GM19238 (cell line): ENCODE results near the gene TROAP.
"Not testable (repeated sequence)": the region's sequence is repeated elsewhere in the genome, so short reads cannot be mapped to it uniquely, and the experiment has no call there.

Experiments used
- DNase-seq: peaks from one replicate; pipeline ENCODE4 v3.0.0; 2011; ENCODE audit warnings: low spot score; ENCODE audit not compliant: insufficient read length

Gene TROAP

DNA sequence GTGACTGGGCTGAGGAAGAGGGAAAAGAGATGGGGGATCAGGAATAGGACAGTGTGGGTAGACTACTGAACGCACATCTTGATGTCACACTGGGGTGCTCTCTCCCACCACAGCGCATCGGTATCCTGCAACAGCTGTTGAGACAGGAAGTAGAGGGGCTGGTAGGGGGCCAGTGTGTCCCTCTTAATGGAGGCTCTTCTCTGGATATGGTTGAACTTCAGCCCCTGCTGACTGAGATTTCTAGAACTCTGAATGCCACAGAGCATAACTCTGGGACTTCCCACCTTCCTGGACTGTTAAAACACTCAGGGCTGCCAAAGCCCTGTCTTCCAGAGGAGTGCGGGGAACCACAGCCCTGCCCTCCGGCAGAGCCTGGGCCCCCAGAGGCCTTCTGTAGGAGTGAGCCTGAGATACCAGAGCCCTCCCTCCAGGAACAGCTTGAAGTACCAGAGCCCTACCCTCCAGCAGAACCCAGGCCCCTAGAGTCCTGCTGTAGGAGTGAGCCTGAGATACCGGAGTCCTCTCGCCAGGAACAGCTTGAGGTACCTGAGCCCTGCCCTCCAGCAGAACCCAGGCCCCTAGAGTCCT is 7.1 kb downstream of the TROAP start:
- DNase-seq, result no peak

DNA sequence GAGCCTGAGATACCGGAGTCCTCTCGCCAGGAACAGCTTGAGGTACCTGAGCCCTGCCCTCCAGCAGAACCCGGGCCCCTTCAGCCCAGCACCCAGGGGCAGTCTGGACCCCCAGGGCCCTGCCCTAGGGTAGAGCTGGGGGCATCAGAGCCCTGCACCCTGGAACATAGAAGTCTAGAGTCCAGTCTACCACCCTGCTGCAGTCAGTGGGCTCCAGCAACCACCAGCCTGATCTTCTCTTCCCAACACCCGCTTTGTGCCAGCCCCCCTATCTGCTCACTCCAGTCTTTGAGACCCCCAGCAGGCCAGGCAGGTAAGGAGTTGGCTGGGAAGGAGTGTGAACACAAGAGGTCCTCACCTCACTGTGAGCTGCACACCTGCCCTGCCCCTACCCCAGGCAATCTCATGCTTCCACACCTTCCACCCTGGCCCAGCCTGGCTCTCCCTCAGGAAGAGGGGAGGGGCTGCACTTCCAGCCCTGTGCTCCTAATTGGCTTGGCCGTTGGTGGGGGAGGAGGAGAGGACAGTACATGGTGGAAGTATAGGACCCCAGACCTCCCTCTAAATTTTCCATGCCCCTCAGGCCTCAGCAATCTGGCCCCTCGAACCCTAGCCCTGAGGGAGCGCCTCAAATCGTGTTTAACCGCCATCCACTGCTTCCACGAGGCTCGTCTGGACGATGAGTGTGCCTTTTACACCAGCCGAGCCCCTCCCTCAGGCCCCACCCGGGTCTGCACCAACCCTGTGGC is 7.8 kb downstream of the TROAP start:
- no peak for DNase-seq

DNA sequence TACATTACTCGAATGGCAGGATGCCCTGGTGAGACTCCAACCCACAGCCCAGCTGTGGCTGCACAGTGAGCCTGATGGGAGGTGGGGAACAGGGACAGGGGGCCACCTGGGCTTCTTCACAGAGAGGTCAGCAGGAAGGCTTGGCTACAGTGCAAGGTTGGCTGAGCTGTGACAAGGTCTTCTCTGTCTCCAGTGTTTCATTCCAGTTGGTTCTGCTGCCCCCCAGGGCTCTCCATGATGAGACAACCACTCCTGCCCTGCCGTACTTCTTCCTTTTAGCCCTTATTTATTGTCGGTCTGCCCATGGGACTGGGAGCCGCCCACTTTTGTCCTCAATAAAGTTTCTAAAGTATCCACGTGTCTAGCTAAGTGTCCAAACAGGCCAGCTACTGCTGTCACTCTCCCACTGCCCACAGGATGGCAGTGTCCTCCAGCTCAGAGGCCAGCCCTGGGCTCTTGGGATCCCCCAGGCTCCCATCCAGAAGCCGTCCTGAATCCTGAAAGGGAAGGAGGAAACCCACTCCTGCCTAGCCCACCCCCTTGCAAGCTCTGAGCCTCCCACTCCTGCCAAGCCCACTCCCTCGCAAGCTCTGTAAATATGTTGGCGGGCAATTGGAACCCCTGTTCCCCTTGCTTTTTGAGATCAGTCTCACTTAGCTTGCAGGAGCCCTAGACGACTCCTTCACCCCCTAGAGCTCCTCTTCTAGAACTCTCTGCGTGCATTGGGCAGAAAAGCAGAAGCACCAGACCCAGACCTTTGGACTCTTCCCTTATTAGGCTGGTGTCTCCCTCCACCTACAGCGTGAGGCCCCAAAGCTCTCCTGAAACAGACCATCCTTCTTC is 8.5 kb downstream of the TROAP start:
- DNase-seq, result no peak

DNA sequence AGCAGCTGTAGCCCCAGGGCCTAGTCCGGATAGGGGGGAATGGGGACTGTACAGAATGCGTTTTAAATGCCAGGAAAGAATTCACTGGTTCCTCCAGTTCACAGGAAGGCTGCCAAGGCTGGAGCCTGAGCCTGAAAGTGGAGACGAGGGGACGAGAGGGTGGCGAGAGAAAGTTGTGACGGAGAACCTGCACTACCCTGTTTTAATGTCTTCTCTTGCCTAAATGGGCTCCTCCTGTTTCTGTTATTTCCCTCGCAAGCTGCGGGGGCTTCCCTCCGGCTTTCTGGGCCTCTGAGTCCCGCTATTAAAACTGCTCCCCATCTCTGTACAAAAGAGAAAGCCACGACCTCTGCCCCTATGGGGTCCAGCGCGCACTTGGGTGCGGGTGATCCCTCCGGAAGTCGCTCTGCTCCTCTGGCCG is 9.4 kb downstream of the TROAP start:
- DNase-seq, result no peak

DNA sequence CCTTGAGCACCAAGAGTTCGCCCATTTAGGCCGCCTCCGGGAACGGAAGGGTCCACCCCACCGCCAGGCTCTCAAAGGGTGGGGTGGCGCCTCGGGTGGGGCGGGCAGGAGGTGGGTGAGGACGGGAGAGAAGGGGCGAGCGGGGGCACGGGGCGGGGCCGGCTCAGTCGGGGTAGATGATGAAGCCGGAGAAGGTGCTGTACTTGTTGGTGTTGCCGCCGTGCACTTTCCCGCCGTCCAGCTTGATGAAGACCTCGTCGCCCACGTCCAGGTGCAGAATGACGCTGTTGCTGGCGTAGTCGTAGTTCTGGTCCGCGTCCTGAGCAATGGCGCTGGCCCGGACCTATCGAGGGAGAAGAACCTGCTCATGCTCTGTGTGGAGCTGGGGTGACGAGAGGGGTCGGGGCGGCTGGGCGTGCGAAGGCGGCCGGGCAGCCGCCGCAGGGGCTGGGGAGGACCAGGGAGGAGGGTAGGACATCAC is 9.9 kb downstream of the TROAP start:
- DNase-seq, result no peak

GRCh38 chr12:49333778-49334177 is 10.7 kb downstream of the TROAP start:
- DNase-seq, result not testable (repeated sequence)

- DNase-seq, result no peak
Observed at GRCh38 chr12:49334226-49334625, 11.2 kb downstream of the TROAP start.

GRCh38 chr12:49334681-49335080 is 11.6 kb downstream of the TROAP start:
- no peak for DNase-seq

DNA sequence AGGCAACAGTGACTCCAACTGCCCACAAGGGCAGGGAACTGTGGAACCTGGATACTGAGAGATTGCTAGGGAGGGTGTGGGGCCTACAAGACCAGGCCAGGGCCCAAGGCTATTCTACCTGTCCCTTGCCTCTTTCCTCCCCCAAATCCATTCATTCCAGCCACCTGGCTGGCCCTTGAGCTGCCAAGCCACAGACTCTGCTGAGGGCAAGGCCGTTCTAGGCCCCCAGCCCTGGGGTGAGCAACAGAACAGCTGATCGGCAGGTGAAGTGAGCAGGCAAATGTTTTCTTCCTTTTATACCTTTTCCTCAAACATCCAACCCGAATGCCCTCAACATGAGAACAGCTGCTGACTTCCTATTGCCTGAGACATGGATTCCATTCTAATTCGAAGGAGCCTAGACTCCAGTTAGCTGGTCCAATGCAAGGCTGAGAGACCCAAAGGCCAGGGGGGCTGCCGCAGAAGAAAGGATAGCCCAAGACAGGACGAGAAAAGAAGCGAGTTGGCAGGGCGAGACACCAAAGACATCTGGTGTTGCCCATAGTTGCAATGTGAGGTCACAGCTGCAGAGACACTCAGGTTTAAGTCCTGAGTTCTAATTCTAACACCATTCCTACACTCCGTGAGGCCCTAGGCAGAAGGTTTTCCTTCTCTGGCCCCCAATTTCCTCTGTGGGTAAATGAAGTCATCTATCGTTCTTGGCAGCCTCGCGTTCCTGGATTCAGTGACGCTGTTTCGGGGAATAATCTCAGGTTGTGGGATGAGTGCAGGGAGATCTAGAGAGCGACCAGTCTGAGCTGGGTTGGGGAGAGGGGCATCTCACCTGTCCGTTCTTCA is 12.3 kb downstream of the TROAP start:
- DNase-seq, result no peak

GRCh38 chr12:49335955-49336644 is 13.0 kb downstream of the TROAP start:
- DNase-seq, result no peak

DNA sequence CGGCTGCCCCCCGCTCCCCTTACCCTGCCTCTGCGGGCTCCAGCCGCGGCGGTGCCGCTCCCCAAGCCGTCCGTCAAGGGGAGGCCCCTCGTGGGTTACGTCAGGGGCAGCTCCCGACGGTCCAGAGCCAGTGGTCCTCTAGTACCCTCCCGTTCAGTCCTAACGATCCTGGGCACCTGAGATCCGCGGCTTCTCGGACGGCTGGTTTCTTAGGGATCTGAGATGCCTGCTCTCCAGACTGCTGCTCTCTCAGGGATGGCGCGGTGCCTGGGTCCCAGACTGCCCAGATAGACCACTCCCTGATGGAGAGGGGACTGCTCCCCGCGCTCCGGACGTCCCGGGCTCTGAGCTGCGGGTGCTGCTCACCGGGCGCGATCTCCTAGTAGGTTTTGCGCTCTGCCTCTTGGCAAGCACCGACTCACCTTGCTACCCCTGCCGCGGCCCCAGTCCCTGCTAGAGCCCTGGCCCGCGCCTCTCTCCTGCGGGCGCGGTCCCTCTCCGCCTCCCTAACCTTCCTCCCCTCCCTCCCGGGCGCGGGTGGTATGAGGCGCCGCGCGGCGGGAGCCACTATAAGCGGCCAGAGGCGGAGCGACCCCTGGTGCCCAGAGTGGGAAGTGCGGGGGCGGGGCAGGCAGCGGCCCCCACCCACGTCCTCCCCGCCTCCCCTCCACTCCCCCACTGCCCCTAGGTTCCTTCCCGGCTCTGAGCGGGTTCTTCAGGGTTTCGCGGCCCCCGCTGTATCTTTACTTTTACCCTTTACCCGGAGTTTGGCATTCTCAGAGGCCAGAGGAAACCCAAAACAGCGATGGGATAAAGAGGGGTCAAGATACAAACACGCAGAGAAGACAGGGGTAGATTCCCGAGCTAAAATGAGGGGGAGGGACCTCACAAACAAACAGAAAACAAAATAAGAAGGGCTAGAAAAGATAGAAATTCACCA is 13.9 kb downstream of the TROAP start, which contains the start of gene C1QL4:
TSS of gene C1QL4 (minus strand) at position 544 of the 940 bp plus-strand sequence. CDS start 711 bp downstream, outside the sequence.
- peak; percentile 88 for DNase-seq

DNA sequence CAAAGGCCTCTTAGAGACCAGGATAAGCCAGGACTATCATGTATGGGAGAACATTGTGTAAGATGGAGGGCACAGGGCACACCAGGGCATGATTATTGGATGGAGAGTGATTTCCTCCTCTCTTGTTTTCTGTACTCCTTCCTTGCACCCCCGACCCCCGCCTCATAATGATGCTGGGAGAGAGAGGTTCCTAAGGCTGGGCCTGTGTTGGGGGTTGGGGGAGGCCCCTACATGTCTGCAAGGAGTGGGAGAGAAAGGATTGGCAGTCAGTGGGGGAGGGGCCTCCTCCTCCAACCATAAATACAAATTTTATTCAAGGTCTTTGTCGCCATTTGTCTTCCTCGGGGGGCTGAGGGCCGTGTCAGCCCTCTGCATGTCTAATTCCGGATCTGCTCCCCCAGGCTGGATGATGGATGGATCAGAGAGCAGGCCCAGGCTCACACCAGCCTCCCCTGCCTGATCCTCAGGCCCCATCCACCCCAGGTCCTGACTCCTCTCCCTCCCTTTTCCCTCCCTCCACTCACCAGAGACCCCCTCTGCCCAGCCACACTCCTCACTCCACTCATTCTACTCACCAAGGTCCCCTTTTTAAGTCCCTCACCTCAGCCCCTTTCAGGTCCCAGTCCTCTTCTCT is 15.9 kb downstream of the TROAP start:
- DNase-seq, result no peak

DNA sequence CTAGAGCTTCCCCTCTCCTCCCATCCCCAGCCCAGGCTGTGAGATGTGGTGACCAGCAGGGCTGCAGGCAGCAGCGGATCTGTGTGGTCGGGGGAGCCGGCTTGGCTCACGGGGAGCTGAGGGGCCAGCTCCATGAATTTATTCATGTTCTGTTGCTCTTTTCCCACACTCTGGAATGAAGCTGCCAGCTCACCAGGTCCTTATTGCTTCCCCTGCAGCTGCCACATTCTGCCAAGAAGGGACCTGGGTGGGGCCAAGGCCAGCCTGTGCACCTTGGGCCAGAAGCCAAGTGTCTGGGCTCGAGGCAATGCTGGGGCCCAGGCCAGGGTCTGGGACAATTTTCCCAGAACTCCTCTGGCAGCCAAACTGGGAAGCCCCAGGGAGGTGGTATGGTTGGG is 16.4 kb downstream of the TROAP start:
- no peak for DNase-seq

DNA sequence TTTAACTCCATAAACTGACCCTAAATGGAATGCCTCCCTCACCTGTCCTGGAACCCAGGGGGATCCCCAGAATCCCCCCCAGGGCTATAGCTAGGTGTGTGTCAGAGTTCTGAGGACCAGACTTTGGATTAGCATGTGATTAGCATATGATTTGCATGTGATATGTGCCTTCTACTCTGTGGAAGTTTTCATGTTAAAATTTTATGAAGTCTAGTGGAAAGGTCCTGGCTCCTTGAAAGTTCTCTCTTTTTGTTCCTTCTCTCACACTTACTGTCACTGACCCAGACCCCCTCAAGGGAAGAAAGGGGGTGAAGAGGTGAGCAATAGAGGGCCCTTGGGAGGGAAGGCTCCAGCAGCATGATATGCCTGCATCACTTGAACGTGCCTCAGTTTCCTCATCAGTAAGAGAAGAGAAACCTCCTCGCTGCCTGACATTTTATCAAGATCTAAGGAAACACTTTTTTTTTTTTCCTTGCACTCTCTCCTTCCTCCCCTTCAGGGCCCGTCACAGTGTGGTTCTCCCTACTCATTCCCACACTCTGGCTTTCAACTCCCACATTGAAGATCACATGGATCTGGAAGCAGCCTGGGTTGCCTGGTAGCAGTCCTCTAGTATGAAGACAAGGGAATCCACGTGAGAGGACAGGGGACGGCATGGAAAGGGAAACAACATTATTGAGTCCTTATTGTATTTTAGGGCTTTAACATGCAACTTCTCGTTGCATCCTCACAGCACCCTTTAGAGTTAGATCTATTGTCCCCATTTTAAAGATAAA is 17.2 kb downstream of the TROAP start:
- no peak for DNase-seq

- DNase-seq, result no peak
Observed at GRCh38 chr12:49340971-49341776, 18.1 kb downstream of the TROAP start.

- DNase-seq, result no peak
Observed at GRCh38 chr12:49341777-49342065, 18.7 kb downstream of the TROAP start.

DNA sequence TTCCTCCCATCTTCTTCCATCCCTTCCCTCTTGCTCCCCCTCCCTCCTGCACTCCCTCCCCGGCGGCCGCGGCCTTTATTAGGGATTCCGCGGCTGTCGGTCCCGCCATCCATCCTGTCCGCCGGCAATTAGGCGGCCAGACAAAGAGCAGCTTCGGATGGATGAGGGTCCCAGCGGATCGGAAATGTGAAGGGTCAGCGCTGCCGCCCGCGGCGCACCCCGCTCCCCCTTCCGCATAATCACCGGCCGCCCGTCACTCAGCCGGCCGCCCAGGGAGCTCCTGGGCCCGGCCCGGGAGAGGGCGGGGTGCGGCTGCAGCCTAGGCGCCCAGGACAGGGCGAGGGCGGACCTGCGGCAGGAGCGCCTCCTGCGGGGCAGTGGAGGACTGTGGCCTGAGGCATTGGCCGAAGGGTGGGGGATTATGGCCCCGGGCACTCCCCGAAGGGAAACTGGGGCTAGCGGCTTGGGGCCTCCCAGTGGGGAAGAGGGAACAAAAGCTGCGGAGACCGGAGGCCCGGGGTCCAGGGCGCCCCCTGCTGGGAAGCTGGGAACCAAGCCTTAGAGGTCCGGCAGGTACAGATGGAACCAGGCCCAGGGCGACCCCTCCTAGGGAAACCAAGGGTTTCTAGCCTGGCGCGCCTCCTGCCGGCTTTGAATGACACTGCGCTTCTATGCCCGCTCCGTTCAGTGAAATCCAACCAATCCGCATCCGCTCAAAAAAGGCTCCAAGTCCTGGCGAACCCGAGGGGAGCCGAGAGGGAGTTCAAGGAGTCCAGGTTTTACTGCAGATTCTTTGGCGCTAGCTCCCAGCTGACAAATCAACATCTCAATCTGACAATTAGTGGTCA is 19.2 kb downstream of the TROAP start:
- DNase-seq, result peak; percentile 77
